Transverse colon (tissue), 3 donors: ENCODE measurements around the gene SLC38A10.

Experiments used
- CTCF ChIP-seq, 5 experiments: fragments of 200-600 bp in 3 of 5; fragments of 450-650 bp in 2 of 5; sonication (generic) in 3 of 5; IDR thresholded peaks; 1 replicate in 2 of 5; 2 replicates in 3 of 5; pipeline ENCODE4 v1.5.1; 2016 to 2017; ENCODE audit warnings: antibody characterized with exemption in 5 of 5, inconsistent platforms in 3 of 5, mild to moderate bottlenecking in 2 of 5, moderate library complexity in 1 of 5
- EP300 ChIP-seq: sonication (generic); formaldehyde crosslinking; IDR thresholded peaks from one replicate; pipeline ENCODE4 v1.6.1; 2017; ENCODE audit warnings: antibody characterized with exemption, low read depth
- POLR2A ChIP-seq: fragments of 450-650 bp; IDR thresholded peaks from one replicate; pipeline ENCODE4 v1.6.1; 2016; ENCODE audit warnings: antibody characterized with exemption, mild to moderate bottlenecking, moderate library complexity

- TF ChIP-seq CTCF (IDR thresholded peaks at IDR 0.05) = no peak
- no peak for TF ChIP-seq POLR2A
- no peak for TF ChIP-seq EP300
Measured at GRCh38 chr17:81315129-81315884, 20.2 kb upstream of the SLC38A10 start.
